Erythroblast (primary cell): ENCODE data around the gene PLD3.

Source experiments
- GATA1 ChIP-seq: IDR thresholded peaks from 2 replicates; pipeline ENCODE4 v1.6.1; 2011; ENCODE audit warnings: low read depth, mild to moderate bottlenecking, control low read depth, low read length, moderate library complexity
- POLR2A ChIP-seq: IDR thresholded peaks from 2 replicates; pipeline ENCODE4 v1.6.1; 2011; ENCODE audit warnings: mild to moderate bottlenecking, low read length

- TF ChIP-seq POLR2A (no peak), GATA1 (no peak)
Observed at GRCh38 chr19:40393894-40394815, 45.7 kb downstream of the PLD3 start.
